HL-60 (cell line): Measurements from ENCODE around the gene TSPAN17.

ENCODE experiments used
- DNase-seq, 2 experiments: peaks; one replicate each; pipeline ENCODE4 v3.0.0-alpha.2; 2010 to 2020; ENCODE audit warnings: low read depth in 1 of 2, low spot score in 1 of 2
- H3K27ac ChIP-seq: fragments of 250-450 bp; sonication (Bioruptor Pico); replicated peaks from 2 replicates; pipeline ENCODE4 v1.5.1; 2020; ENCODE audit warnings: mild to moderate bottlenecking, moderate library complexity
- H3K27me3 ChIP-seq: fragments of 250-450 bp; sonication (Bioruptor Pico); 2 replicates; pipeline ENCODE4 v1.5.1; 2021; ENCODE audit warnings: mild to moderate bottlenecking, moderate library complexity; ENCODE audit not compliant: insufficient read depth, poor library complexity, severe bottlenecking
- H3K4me3 ChIP-seq: replicated peaks from 2 replicates; pipeline ENCODE4 v1.5.1; 2011; ENCODE audit warnings: mild to moderate bottlenecking, control low read depth, low read length; ENCODE audit not compliant: insufficient read depth
- CTCF ChIP-seq: IDR thresholded peaks from one replicate; pipeline ENCODE4 v1.5.1; 2011; ENCODE audit warnings: low read length, control low read depth, inconsistent platforms; ENCODE audit not compliant: insufficient read depth
- GABPA ChIP-seq: IDR thresholded peaks from 2 replicates; pipeline ENCODE4 v1.6.1; 2012; ENCODE audit warnings: low read depth
- POLR2AphosphoS5 ChIP-seq: IDR thresholded peaks from 2 replicates; pipeline ENCODE4 v1.6.1; 2012; ENCODE audit warnings: low read depth
- REST ChIP-seq: IDR thresholded peaks from 2 replicates; pipeline ENCODE4 v1.6.1; 2012; ENCODE audit warnings: low read depth; ENCODE audit not compliant: insufficient replicate concordance
- SPI1 ChIP-seq: IDR thresholded peaks from 2 replicates; pipeline ENCODE4 v1.6.1; 2012; ENCODE audit warnings: low read depth, mild to moderate bottlenecking, borderline replicate concordance

The TSPAN17 gene

GRCh38 chr5:176647843-176648473 lies 674 bp downstream of the TSPAN17 start:
- H3K27ac ChIP-seq: no peak overlapping the region
- no peak for TF ChIP-seq POLR2AphosphoS5
- no peak for TF ChIP-seq SPI1
- TF ChIP-seq CTCF: no peak
- no peak for TF ChIP-seq GABPA
- TF ChIP-seq REST: no peak
- no peaks in the 10 kb centered on the region for H3K27me3 ChIP-seq
- DNase-seq: no peak
- H3K4me3 ChIP-seq: peak overlapping the region; percentile 52

- H3K27me3 ChIP-seq: no peaks in the 10 kb centered on the region
- no peak for TF ChIP-seq REST
- no peak for TF ChIP-seq SPI1
- TF ChIP-seq POLR2AphosphoS5: no peak
- TF ChIP-seq GABPA: no peak
- TF ChIP-seq CTCF: no peak
- H3K27ac ChIP-seq: no peak overlapping the region
- DNase-seq: no peak
- no peak overlapping the region for H3K4me3 ChIP-seq
These were observed 1.4 kb downstream of the TSPAN17 start for GRCh38 chr5:176648474-176649194.

- no peaks in the 10 kb centered on the region for H3K27me3 ChIP-seq
- no peak for DNase-seq
- TF ChIP-seq POLR2AphosphoS5 (no peak), GABPA (no peak), SPI1 (no peak), REST (no peak), CTCF (no peak)
- no peak overlapping the region for H3K27ac ChIP-seq
- H3K4me3 ChIP-seq: no peak overlapping the region
These were observed 3.1 kb downstream of the TSPAN17 start for GRCh38 chr5:176650354-176650884.
